Loucy (cell line): ENCODE data around the gene NPC1.

ENCODE experiments used
- CTCF ChIP-seq: fragments of 200-600 bp; sonication (generic); conservative IDR thresholded peaks from 2 replicates; pipeline ENCODE4 v1.5.1; 2014; ENCODE audit warnings: mild to moderate bottlenecking, antibody characterized with exemption, low read length
- EZH2phosphoT487 ChIP-seq: fragments of 200-600 bp; IDR thresholded peaks from 2 replicates; pipeline ENCODE4 v1.6.1; 2018; ENCODE audit warnings: antibody characterized with exemption, mild to moderate bottlenecking, moderate library complexity, borderline replicate concordance

- no peak for TF ChIP-seq CTCF
- no peak for TF ChIP-seq EZH2phosphoT487
These were observed 66.6 kb downstream of the NPC1 start for GRCh38 chr18:23519734-23520133.
